Thoracic aorta (tissue), 2 donors: ENCODE data around the gene NPDC1. TPM values are rescaled to one million over a fixed set of nuclear protein-coding genes. Genes with fewer than 3 reads are reported as not detected.
"Not testable (repeated sequence)": the region's sequence is repeated elsewhere in the genome, so short reads cannot be mapped to it uniquely, and the experiment has no call there.

Experiments
- ATAC-seq: fragments of 150-250 bp; one replicate; pipeline ENCODE4 v1.8.0; 2017; ENCODE audit warnings: low read depth; ENCODE audit not compliant: insufficient number of reproducible peaks, low FRiP score
- DNase-seq: peaks from one replicate; pipeline ENCODE4 v3.0.0-alpha.2; 2020; ENCODE audit warnings: low spot score
- H3K27ac ChIP-seq, 2 donors: fragments of 200-600 bp; sonication (generic); 1 replicate in 1 of 2; 2 replicates in 1 of 2; pipeline ENCODE4 v1.5.1; 2016; ENCODE audit warnings: mild to moderate bottlenecking in 2 of 2, moderate library complexity in 2 of 2
- H3K27me3 ChIP-seq: fragments of 200-600 bp; sonication (generic); replicated peaks from 2 replicates; pipeline ENCODE4 v1.6.0; 2016; ENCODE audit warnings: mild to moderate bottlenecking; ENCODE audit not compliant: insufficient read depth
- H3K36me3 ChIP-seq: fragments of 200-600 bp; sonication (generic); one replicate; pipeline ENCODE4 v1.5.1; 2016
- H3K4me1 ChIP-seq, 2 donors: fragments of 200-600 bp; sonication (generic); 1 replicate in 1 of 2; 2 replicates in 1 of 2; pipeline versions ENCODE4 v1.5.1 to v1.6.0; 2016; ENCODE audit warnings: low read depth in 2 of 2, mild to moderate bottlenecking in 1 of 2; ENCODE audit not compliant: control insufficient read depth in 1 of 2
- H3K4me3 ChIP-seq: fragments of 200-600 bp; sonication (generic); 2 replicates; pipeline ENCODE4 v1.5.1; 2016; ENCODE audit warnings: mild to moderate bottlenecking
- H3K9me3 ChIP-seq: fragments of 200-600 bp; sonication (generic); 2 replicates; pipeline ENCODE4 v1.5.1; 2016
- total RNA-seq, 2 donors: library from RNA; depleted of rRNA; stranded (reverse); fragments of >200 nt; gene quantifications; one replicate each; pipeline versions ENCODE4 v1.1.0 to v1.2.3, GENCODE V29; 2016
- TF ChIP-seq, protein P1 (sequence below): fragments of 200-600 bp; sonication (generic); IDR thresholded peaks from one replicate; pipeline ENCODE4 v1.5.1; 2019; ENCODE audit warnings: antibody characterized with exemption

Gene NPDC1
- total RNA-seq, 2 donors from 2014 or later = 71.5 to 95.8 TPM

DNA sequence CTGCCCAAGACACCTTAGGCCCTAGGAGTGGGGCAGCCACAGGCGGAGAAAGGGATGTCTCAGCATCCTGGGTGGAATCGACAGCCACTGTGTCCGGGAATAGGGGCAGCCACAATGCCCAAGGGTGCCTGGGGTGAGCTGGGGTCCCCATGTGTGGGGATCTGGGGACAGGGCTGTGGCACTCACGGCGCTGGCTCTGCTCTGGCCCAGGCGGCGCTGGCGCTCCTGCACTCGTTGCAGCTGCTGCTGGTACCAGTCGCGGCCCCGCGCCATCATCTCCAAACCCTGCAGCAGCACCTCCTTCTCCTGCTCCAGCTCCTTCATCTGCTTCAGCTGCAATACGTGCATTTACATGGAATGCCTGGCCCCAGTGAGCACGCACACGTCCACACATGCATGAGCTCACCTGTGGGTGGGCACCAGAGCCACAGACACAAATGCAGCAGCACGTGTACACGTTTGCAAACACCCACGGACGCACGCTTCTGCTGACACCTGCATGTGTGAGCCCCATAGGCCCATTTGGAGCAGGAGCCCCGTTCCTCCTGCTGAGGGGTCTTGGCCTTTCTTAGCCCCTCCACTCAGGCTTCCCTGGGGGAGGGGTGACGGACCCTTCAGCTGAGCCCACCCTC, 19.5 kb upstream of the NPDC1 start:
- TF ChIP-seq, protein P1, sequence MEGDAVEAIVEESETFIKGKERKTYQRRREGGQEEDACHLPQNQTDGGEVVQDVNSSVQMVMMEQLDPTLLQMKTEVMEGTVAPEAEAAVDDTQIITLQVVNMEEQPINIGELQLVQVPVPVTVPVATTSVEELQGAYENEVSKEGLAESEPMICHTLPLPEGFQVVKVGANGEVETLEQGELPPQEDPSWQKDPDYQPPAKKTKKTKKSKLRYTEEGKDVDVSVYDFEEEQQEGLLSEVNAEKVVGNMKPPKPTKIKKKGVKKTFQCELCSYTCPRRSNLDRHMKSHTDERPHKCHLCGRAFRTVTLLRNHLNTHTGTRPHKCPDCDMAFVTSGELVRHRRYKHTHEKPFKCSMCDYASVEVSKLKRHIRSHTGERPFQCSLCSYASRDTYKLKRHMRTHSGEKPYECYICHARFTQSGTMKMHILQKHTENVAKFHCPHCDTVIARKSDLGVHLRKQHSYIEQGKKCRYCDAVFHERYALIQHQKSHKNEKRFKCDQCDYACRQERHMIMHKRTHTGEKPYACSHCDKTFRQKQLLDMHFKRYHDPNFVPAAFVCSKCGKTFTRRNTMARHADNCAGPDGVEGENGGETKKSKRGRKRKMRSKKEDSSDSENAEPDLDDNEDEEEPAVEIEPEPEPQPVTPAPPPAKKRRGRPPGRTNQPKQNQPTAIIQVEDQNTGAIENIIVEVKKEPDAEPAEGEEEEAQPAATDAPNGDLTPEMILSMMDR = no peak
- Histone ChIP-seq H3K4me1 (peaks cover 0 to 19% of the 10 kb centered on the region in 2 donors), H3K36me3 (no peaks in the 10 kb centered on the region), H3K4me3 (no peak overlapping the region), H3K27ac (no peak overlapping the region), H3K27me3 (no peaks in the 10 kb centered on the region), H3K9me3 (no peaks in the 10 kb centered on the region)
- ATAC-seq = no peak
- DNase-seq = no peak

DNA sequence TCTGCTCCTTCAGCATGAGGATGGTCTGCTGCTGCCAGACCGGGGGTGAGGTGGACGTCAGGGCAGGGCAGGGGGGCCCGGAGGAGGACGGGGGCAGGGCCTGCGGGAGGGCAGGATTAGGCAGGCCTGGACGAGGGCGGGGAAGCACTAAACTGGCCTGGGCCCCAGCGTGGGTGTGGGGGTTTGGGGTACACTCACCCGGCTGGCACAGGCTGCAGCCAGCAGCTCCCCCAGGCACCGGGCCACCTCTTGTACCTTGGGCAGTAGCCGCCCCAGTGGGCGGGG, 18.8 kb upstream of the NPDC1 start:
- H3K27me3 ChIP-seq = no peaks in the 10 kb centered on the region
- DNase-seq = no peak
- H3K27ac ChIP-seq = no peak overlapping the region
- peaks cover 0 to 13% of the 10 kb centered on the region in 2 donors for H3K4me1 ChIP-seq
- H3K9me3 ChIP-seq = no peaks in the 10 kb centered on the region
- H3K36me3 ChIP-seq = no peaks in the 10 kb centered on the region
- ATAC-seq = no peak
- TF ChIP-seq, protein P1 = no peak
- no peak overlapping the region for H3K4me3 ChIP-seq

DNA sequence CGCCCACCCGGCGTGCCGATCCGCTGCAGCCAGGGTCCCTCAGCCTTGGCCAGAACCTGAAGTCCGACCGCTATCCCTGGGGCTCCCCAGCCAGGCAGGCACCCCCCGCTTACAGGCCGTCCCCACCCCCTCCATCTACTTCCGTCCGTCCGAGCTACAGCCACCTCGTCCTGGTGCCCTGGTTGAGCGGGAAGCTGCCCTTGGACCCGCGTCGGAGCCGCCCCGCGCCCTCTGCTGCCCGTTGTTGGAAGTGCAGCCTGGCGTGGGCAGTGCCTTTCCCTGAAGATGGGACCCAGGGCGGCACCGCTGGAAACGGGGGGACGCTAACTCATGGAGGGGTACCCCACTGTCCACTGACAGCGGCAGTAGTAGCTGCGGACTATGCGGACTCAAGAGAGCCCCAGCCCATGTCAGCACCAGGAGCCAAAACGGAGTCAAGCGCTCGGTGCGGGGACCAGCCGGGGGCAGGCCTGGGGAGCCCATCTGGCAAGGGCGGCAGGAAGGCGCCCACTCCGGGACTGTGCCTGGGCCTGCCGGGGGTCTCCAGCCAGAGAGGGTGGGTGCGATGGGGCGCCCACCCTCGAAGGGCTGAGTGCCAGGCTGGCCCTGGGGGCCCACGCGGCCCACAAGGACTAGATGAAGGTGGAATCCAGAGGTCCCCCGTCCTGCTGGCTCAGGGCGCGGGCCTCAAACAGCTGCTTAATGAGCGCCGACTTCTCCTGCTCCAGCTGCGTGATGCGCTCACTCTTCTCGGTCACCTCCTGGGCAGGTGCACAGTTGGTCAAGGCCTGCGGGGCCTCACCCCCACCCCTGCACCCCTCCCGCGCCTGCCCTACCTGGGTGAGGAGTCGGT, 18.3 kb upstream of the NPDC1 start:
- DNase-seq (no peak), ATAC-seq (no peak)
- no peaks in the 10 kb centered on the region for H3K9me3 ChIP-seq
- no peak overlapping the region for H3K27ac ChIP-seq
- TF ChIP-seq, protein P1 = peak; percentile 96
- H3K27me3 ChIP-seq = no peaks in the 10 kb centered on the region
- peaks cover 0 to 8% of the 10 kb centered on the region in 2 donors for H3K4me1 ChIP-seq
- no peaks in the 10 kb centered on the region for H3K36me3 ChIP-seq
- H3K4me3 ChIP-seq = no peak overlapping the region

DNA sequence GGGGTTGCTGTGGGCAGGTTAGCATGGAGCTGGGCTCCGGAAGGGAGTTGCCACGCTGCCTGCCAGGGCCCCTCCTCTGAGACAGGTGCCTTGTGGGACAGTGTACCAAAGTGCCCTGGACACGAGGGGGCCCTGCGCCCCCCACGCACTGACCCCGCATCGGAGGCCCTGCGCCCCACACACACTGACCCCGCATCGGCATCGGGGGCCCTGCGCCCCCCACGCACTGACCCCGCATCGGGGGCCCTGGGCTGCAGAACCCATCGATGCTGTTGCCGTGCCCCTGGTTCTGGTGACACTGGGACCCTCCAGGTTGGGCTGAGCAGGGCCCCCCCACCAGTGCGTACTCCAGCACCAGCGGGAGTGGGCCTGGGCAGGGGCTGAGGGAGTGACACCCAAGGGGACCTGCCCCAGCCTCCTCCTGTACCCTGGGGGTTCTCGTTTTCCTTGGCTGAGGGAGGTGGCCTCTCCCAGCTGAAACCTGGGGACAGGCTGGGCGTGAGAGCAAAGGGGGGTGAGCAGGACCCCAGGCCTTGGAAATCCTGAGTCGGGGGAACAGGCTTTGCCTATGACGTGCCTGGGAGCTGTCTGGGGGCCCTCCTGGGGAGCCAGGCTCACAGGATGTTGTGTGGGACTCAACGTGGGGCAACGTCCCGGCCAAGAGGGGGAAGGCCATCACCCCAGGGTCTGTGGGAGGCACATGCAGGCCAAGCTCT, 17.5 kb upstream of the NPDC1 start:
- Histone ChIP-seq H3K9me3 (no peaks in the 10 kb centered on the region), H3K27ac (no peak overlapping the region), H3K36me3 (no peaks in the 10 kb centered on the region), H3K4me3 (no peak overlapping the region), H3K27me3 (no peaks in the 10 kb centered on the region), H3K4me1 (peaks cover 0 to 8% of the 10 kb centered on the region in 2 donors)
- DNase-seq (no peak), ATAC-seq (no peak)
- TF ChIP-seq, protein P1 = no peak

DNA sequence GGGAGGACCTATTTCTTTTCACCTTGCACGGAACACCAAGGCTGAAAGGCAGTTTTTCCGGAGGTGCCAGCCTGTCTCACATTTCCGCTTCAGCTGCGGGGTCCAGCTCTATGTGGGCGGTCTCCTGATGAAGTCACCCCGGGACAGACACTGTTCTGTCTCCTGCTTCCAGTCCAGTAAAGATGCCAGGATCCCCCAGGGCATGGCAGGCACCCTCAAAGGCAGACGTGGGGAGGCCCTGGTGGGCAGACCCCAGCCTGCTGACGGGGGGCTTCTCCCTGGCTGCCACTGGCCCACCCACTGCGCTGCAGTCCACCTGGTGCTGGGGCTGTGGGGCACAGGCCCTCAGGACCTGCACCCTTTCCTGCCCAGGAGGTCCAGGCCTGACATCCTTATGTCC, 16.8 kb upstream of the NPDC1 start:
- not testable (repeated sequence) for H3K4me3 ChIP-seq, DNase-seq, H3K9me3 ChIP-seq, H3K4me1 ChIP-seq, H3K36me3 ChIP-seq, ATAC-seq, H3K27me3 ChIP-seq, H3K27ac ChIP-seq
